ENCODE data around the gene MICU1. TPM values are rescaled to one million over a fixed set of nuclear protein-coding genes. Genes with fewer than 3 reads are reported as not detected.
"Not testable (repeated sequence)": the region's sequence is repeated elsewhere in the genome, so short reads cannot be mapped to it uniquely, and the experiment has no call there.

MICU1 gene
- 10 to 100 TPM; 14.6 to 22.2 (median 20.1) TPM for total RNA-seq

GRCh38 chr10:72625608-72626443 is at the start of gene MICU1:
Gene MICU1 (minus strand): TSS chr10:72626079. CDS start chr10:72566793, 59,286 bp downstream.
- intact Hi-C loops (cut with DNase I) = no loop called here
- H3K9me3 ChIP-seq = no peaks in the 10 kb centered on the region
- H3K36me3 ChIP-seq = peaks cover 0 to 6% (median 0%) of the 10 kb centered on the region in 3 donors
- WGBS, 2 donors = 1 to 2% methylated on average over 25 of the region's 49 CpGs
- no peaks in the 10 kb centered on the region for H3K27me3 ChIP-seq
- H3K4me1 ChIP-seq = peaks cover 6 to 23% (median 10%) of the 10 kb centered on the region in 3 donors
- peak; percentile 76 for DNase-seq
- peak in 3 of 4 donors; percentile 67 to 85 (median 85) for TF ChIP-seq POLR2A (IDR thresholded peaks at IDR 0.05)
- TF ChIP-seq, protein P1, sequence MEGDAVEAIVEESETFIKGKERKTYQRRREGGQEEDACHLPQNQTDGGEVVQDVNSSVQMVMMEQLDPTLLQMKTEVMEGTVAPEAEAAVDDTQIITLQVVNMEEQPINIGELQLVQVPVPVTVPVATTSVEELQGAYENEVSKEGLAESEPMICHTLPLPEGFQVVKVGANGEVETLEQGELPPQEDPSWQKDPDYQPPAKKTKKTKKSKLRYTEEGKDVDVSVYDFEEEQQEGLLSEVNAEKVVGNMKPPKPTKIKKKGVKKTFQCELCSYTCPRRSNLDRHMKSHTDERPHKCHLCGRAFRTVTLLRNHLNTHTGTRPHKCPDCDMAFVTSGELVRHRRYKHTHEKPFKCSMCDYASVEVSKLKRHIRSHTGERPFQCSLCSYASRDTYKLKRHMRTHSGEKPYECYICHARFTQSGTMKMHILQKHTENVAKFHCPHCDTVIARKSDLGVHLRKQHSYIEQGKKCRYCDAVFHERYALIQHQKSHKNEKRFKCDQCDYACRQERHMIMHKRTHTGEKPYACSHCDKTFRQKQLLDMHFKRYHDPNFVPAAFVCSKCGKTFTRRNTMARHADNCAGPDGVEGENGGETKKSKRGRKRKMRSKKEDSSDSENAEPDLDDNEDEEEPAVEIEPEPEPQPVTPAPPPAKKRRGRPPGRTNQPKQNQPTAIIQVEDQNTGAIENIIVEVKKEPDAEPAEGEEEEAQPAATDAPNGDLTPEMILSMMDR (IDR thresholded peaks at IDR 0.05) = no peak
- peak within 1 kb of the TSS; percentile 54 to 89 (median 84) for H3K4me3 ChIP-seq
- peak within 1 kb of the TSS; percentile 71 to 91 (median 89) for H3K27ac ChIP-seq

- H3K9me3 ChIP-seq; H3K4me3 ChIP-seq; intact Hi-C loops (cut with DNase I); H3K27ac ChIP-seq; DNase-seq; H3K36me3 ChIP-seq: not testable (repeated sequence)
- WGBS, 2 donors = 93 to 97% methylated on average over 5 of the region's 5 CpGs
- Histone ChIP-seq H3K4me1 (peaks cover 0 to 15% (median 5%) of the 10 kb centered on the region in 3 donors), H3K27me3 (peaks cover 0 to 16% (median 0%) of the 10 kb centered on the region in 4 donors)
Measured at GRCh38 chr10:72674174-72674573, 48.3 kb upstream of the MICU1 start.

- H3K4me3 ChIP-seq = no peak overlapping the region
- H3K27me3 ChIP-seq = peaks cover 0 to 7% (median 0%) of the 10 kb centered on the region in 4 donors
- DNase-seq = no peak
- intact Hi-C loops (cut with DNase I) = no loop called here
- H3K9me3 ChIP-seq = no peaks in the 10 kb centered on the region
- 96 to 100% methylated on average over 1 of the region's 1 CpG for whole genome bisulfite sequencing, 2 donors
- no peak overlapping the region for H3K27ac ChIP-seq
- TF ChIP-seq, protein P1 (IDR thresholded peaks at IDR 0.05) = no peak
- TF ChIP-seq POLR2A (IDR thresholded peaks at IDR 0.05) = no peak
- H3K36me3 ChIP-seq = no peaks in the 10 kb centered on the region
- H3K4me1 ChIP-seq = peaks cover 0 to 15% (median 5%) of the 10 kb centered on the region in 3 donors
Measured at GRCh38 chr10:72673280-72673679, 47.4 kb upstream of the MICU1 start.

DNA sequence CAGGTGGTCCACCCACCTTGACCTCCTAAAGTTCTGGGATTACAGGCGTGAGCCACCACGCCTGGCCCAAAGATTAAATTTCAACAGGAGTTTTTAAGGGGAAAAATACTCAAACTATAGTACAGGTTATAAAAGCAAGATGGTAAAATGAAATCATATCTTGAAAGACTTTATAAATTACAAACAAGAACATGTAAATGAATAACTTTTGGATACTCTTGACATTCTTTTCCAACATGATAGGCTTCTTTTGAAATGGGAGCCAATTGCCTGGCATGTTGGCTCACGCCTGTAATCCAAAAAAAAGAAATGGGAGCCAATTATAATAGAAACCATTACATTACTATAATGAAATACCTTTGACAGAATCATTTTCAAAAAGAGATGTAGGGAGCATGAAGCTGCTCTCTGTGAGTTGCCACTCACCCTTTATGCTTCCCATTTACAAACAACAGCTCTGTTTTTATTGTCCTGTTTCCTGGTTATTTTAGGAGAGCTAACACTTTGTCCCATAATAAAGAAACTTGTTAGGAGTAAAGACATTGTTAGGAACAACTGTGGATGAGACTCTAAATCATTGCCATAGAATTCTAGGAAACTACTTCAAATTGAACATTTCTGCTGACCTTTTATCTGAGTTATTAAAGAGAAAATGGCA is 41.5 kb upstream of the MICU1 start:
- intact Hi-C loops (cut with DNase I) = no loop called here
- Histone ChIP-seq H3K4me3 (no peak overlapping the region), H3K27ac (no peak overlapping the region), H3K36me3 (no peaks in the 10 kb centered on the region), H3K9me3 (no peaks in the 10 kb centered on the region), H3K4me1 (peaks cover 0 to 9% (median 0%) of the 10 kb centered on the region in 3 donors), H3K27me3 (peaks cover 0 to 9% (median 0%) of the 10 kb centered on the region in 4 donors)
- WGBS, 2 donors = 74% methylated on average over 3 of the region's 3 CpGs
- DNase-seq = no peak
- no peak for TF ChIP-seq POLR2A (IDR thresholded peaks at IDR 0.05)
- TF ChIP-seq, protein P1 (IDR thresholded peaks at IDR 0.05) = no peak

GRCh38 chr10:72665925-72666324 is 40.0 kb upstream of the MICU1 start:
- H3K9me3 ChIP-seq = no peaks in the 10 kb centered on the region
- H3K36me3 ChIP-seq = no peaks in the 10 kb centered on the region
- no peak for DNase-seq
- TF ChIP-seq, protein P1 (IDR thresholded peaks at IDR 0.05) = no peak
- TF ChIP-seq POLR2A (IDR thresholded peaks at IDR 0.05) = no peak
- H3K4me3 ChIP-seq = no peak overlapping the region
- H3K27me3 ChIP-seq = peaks cover 0 to 9% (median 0%) of the 10 kb centered on the region in 4 donors
- intact Hi-C loops (cut with DNase I) = no loop called here
- no peak overlapping the region for H3K27ac ChIP-seq
- WGBS, 2 donors = 60 to 64% methylated on average over 4 of the region's 4 CpGs
- peaks cover 0 to 9% (median 0%) of the 10 kb centered on the region in 3 donors for H3K4me1 ChIP-seq
